GM18909 (cell line): ENCODE measurements around the gene SEMA6A.
"Not testable (repeated sequence)": the region's sequence is repeated elsewhere in the genome, so short reads cannot be mapped to it uniquely, and the experiment has no call there.

Experiments used
- ATAC-seq: cut with Tn5 transposase; IDR thresholded peaks from one replicate; pipeline ENCODE4 v1.9.1; 2021; ENCODE audit warnings: mild to moderate bottlenecking; ENCODE audit not compliant: unreplicated experiment, poor library complexity

SEMA6A gene

DNA sequence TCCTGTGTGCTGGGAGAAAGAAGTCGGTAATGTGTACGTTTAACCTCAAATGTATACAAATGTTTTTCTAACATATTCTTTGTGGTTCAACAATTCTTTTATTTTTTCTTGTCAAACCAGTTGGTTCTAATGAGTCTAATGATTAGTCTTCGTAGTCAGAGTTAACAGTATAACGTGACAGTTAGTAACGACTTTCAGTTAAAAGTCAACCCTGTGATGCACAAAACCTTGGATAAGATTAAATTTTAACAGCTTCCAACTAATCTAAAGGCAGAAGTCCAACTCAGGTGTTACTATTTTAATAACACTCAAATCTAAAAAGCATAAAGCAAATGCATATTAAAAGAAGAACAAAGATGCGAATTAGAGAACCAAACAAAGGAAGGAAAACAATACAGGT lies 47.0 kb downstream of the SEMA6A start:
- ATAC-seq = no peak

DNA sequence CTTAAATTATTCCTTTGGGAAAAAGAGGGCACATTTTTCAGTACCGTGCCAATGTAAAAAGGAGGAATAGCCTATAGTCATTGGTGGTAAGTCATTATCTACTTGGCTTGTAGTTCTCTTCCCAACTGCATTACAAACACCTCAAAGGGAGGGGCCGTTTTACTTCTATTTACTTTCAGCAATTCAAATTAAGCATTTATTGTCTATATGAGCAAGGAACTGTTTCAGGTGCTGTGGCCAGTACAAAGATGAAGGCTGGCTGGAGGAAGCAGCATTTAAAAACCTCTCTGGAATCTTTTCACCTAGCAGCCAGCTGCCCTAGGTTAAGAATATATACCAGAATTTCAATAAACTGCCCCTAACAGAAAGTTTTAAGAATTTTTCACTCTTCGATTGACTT lies 48.9 kb downstream of the SEMA6A start:
- ATAC-seq = no peak

DNA sequence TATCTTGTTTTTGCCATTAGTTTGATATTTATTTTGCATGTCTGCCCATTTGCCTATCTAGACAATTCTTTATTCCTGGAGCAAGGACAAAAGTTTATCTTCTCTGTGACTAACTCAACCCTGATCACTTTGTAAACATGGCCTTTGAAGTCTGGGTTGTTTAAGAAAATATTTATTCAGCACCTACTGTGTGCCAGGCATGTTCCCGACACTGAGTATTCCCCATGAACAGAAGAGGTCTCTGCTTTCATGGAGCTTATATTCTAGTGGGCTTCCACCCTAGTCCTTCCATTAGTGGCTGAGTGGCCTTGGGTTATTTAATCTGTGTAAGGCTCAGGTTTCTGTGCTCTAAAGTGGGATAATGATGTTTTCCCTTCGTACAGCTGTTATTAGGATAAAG lies 49.7 kb downstream of the SEMA6A start:
- ATAC-seq = no peak

DNA sequence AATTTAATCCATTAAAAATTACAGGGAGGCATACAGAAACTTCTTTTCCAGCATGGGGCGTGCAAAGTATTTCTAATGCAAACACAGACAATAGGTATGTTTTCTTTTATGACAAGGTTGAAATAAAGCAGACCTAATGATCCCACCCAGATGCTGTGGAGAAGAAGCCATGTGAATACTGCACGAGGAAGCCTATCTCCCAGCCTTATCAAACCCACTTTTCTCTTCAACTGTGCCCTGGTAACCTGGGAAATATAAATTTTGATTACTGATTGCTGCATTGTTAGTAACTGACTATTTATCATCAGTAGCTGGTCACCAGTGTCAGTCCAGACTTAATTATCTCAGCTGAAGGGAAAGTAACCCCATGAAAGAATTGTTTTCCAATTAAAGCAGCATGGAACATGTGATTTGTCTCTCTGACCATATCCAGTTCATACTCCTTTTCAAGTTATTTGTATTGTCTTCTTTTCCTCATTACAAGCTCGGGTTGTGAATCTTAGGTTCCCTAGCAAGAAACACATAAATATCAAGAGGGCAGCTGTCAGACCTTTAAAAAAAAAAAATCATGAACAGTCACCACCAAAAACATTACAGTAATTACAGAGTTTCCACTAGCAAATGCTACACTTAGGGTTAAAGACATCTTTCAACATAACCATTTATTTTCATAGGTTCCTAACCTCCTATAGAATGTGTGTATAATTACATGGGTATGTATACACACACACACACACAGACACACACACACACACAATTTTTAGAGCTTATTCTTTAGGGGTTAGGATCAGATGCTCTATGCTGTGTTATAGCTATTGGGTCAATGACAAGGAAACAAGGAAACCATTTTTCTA lies 50.3 kb downstream of the SEMA6A start:
- no peak for ATAC-seq

DNA sequence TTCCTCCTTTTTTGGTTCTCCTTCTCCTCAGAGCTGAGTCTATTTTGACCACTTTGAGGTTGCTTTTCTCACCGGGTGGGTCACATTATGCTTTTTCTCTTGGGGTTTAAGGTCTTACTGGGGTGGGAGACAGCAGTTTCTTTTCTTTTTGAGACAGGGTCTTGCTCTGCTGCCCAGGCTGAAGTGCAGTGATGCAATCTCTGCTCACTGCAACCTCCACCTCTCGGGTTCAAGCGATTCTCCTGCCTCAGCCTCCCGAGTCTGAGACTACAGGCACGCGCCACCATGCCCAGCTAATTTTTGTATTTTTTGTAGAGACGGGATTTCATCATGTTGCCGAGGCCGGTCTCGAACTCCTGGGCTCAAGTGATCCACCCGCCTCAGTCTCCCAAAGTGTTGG lies 51.4 kb downstream of the SEMA6A start:
- not testable (repeated sequence) for ATAC-seq

DNA sequence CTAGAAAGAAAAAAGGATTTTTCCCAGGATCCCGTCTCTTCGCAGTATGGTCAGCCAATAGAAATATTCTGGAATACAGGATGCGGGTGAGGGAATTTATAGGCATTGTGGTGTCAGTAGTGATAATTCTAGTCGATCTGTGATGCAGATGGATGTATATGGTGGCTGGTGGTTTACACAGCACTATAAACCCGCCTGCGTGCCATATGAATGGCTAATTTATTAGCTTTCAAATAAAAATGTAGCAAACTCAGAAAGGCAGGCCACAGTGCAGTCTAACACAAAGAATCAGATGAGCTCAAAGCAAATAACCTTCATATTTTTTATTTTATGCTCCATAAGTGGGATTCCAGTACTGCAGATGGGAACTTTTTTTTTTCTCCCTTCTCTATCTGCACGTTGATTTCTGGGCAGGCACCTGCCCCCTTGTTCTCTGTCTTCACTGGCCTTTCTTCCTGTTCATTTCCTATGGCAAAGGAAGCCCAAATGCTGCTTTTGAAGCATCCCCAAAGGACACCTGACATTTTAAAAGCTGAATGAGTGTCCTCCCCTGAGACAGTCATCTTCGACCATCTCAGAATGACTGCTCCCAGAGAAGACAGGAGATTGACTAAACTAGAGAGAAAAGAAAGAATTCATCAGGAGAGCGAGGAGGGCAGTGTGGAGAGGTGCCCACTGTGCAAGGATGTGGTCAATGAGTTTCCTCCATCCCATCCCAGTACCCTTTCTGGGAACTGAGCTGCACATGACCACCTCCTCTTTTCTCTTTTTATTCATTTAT lies 52.1 kb downstream of the SEMA6A start:
- ATAC-seq = no peak

DNA sequence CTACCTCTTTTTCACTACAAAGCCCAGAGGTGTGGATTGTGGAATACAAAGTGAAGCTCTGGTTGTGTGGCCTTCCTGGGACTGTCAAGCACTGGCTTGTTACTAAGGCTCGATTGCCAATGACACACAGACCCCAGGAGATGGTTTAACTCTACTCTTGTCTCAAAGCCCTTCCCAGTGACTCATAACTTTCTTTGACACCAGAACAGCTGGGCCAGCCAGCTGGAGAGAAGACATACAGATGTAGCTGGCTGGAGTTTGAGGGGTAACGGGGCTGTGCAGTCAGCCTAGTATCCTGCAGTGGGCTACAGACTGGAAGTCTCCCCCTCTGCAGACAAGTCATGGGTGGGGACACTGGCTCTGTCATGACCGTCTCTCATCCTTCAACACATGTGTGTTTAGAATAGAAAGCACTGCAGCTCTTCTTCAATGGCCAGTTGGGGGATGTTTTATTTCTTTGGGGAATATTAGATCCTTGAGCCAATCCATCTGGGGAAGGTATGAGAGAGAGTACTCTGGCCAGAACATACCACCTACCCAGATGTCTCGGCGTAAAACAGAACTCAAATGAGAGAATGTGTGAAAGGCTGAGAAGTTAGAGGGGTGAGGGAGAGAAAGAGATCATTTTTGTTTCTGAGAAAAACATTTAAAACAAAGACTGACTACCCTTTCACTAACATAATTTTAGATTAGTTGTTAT lies 53.3 kb downstream of the SEMA6A start:
- peak; percentile 61 for ATAC-seq

DNA sequence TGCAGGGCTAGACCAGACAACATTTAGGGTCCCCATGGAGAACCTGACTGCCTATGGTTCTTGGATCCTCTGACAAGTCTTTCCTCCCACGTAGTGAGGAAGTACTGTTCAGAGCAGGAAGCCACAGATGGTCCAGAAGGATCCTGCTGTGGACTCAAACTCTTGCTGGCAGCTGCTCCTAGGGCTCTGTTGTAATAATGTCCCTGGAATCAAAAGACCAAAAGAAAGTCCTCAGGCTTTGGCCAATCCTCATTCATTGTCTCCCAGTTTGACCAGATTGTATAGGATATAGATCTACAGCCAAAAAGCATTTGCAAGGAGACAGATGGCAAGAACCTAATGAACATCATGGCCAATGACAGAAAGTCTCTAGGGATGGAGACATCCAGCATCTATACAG lies 53.9 kb downstream of the SEMA6A start:
- peak; percentile 13 for ATAC-seq

DNA sequence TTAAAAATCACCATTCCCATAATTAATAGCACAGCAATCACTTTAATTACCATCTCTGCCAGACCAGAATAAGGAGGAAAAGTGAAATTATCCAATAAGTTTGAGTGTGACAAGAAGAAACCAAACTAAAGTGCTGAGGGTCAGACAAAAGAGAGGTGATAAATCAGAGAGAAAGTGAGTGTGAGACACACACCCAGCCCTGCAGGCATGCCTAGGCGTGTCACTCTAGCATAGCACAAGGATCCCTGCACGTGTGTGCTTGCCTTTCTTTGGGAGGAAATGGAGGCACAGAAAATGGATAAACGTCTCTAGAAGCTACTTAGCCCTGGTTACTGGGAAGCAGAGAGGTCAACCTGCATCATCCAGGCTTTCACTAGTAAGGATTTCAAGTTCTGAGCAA lies 56.2 kb downstream of the SEMA6A start:
- no peak for ATAC-seq

DNA sequence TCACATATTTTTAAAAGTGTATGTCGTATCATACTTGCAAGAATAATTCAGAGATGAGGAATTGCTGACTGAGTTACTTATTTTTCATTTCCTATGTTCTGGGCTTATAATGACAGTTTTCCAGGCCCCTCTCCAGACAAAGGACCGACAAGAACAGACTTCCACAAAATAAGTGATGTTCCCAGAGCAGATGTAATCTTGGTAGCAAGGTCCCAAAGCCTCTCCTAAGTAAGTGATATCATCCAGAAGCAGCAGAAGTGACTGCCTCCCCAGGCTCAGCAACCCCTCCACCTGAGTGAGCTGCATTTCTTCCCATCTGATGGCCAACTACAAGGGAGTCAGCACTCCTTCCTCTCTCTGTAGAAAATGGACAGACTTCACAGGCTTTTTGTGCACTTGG lies 57.1 kb downstream of the SEMA6A start:
- no peak for ATAC-seq

DNA sequence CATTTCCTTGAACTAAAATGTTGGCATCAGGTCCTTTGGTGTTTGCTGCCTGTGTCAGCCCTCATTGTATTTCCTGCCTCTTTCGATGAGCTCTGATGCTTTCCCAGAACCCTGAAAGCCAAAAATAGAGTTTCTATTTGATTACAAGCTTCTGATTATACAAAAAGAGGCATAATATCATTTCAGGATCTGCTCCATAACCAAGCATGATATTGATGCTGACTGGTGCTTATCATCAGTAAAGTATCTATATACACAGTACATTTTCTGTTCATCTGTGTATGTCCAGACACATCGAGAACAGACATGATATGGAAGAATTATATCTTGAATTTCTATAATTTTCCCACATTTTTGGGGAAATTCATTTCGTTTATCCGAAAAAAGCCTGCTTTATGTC lies 58.6 kb downstream of the SEMA6A start:
- ATAC-seq = no peak

DNA sequence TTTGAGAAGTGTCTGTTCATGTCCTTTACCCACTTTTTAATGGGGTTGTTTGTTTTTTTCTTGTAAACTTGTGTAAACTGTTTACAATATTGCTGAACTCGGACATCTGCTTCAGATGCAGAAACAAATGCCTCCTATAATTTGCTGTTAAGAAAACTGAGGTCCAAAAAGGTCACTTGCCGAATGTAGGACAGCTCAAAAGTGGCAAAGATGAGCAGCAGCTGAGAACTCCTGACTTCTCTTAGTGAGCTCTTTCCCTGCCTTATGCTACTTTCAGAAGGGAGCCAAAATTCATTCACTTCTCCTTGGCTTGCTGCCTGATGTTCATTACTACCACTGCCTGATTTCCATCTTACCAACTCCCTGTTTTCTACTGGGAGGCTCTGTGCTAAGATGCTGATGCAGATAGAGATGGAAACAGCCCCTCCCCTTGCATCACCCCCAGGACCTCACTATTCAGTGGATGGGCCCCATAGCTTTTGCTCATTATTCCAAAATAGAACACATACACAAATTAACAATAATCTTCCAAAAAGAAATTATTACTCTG lies 60.1 kb downstream of the SEMA6A start:
- ATAC-seq = no peak

DNA sequence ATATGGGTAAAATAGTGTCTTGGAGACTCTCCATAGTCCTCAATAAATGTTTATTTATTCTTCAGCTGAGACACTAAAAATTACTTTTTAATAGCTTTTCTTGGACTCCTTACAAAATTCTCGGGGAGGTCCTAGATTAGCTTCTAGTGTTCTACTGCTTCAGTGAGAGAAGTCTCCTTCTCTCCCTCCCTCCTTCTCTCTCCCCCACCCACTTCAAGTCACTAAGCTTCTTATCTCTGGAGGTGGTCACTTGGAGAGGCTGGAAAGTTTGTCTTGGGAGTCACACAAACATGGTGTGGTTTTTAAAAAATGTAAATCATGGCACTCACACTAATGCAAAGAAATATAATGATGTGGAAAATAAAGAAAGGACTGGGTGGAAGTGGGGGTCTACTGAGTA lies 64.1 kb downstream of the SEMA6A start:
- no peak for ATAC-seq

DNA sequence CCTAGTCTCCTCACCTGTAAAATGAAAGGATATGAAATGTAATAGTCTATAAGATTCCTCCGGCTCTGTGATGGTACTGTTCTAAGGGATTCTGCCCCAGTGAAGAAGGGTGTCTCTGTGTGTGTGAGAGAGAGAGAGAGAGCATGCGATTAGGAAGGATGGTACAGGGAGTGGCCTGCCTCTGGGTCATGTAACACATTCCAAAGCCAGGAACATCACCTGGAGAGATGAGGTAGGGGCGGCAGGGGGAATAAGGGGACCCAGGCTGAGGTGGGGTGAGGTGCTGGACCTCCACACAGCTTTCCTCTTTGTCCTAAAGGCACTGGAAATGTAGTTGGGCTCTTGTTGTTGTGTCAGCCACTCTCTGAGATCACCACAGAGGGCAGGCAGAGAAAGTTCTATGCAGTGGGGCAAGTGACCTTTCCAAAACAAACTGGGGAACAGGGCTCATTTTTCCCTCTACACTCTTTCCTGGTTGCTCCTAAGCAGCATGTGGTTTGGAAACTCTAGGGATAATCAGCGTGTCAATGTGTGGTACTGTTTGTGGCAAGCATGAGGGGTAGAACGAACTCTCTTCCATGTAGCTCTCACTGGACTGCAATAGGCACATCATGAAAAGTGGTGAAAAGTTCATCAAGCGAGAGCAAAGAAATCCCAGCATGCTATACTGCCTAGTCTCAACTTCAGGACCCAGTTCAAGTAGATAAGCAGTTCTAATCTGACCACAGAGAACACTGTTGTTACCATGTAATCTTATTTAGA lies 65.0 kb downstream of the SEMA6A start:
- no peak for ATAC-seq

DNA sequence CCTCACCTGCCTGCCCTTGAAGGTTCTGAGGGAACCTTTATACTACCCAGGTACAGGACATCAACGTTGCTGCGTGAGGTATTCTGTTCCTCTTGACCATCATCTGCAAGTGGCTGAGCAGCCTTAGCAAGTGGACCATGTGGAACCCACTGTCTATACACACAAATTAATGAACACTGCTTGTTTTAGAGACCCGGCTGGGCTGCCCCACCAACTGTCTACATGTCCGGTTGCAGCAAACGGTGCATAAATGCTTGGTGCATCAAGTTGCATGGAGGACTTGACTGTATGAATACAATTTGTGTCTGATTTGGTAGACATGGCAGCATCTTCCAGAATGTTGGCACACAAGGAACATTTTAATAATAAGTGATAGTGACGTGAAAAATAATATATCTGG lies 65.8 kb downstream of the SEMA6A start:
- ATAC-seq = no peak

DNA sequence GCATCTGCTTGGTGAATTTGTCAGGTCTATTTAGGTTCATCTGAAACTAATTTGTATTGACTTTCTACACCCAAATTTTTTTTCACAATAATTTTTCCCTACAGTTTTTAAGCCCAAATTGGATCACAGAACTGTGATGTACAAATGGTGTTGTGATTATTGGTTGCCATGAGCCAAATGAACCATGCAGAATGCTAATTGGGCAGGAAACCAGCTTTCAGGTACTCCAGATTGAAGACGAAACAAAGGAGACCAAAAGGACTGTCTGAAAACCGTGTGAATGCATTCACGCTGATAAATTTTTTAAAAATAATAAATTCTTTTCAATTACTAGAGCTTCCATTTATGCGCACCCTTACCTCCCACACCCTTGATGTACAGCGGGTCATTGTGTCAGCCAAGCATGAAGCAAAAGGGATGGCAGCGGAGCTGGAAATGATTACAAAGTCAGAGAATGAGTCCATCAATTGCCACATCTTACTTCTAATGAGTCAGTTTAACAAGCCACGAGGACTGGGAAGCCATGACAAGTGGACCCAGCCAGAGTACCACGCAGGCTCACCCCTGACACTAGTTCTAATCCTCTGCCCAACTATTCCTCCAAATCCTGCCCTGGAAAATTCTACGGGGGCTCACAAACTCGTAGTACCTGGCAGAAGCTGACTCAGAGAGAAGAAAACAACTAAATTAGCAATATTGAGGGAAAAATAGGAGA lies 66.5 kb downstream of the SEMA6A start:
- no peak for ATAC-seq

DNA sequence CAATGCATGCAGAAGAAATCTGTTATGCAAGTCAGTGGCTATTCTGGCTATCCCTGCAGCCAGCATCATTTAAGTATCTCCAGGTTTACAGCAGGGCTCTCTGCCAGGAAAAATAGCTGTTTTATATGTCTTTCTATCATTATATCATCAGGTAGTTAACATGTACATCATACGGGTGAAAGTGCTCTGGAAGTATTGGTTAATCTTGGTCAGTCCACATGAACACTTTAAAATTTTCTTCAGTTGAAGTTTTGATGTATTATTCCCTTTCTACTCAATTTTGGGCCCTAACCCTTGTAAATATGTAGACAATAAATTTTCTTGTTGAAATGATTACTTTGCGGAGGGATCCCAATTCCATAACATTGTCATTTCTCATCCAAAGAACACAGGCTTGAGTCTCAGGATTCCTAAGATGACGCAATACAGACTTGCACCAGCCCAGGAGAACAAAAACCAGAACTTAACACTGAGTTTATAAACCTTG lies 67.5 kb downstream of the SEMA6A start:
- no peak for ATAC-seq

DNA sequence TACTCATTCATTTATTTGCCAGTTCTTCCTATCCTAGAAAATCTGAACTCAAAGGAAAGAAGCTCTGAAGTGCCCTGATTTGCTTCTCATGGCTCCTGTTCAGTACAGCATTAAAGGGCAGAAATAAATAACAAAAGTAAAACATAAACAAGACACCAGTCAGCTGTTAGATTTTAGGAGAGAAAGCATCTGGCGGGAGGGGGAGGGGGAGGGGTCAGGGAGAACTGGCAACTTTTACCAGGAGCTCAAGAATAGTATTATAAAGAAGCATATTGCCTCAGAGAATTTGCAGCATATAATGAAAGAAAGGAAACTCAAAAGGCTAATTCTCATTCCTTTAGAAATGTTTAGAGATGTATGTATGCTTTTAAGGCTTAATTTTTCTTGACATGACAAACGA lies 68.1 kb downstream of the SEMA6A start:
- ATAC-seq = no peak

DNA sequence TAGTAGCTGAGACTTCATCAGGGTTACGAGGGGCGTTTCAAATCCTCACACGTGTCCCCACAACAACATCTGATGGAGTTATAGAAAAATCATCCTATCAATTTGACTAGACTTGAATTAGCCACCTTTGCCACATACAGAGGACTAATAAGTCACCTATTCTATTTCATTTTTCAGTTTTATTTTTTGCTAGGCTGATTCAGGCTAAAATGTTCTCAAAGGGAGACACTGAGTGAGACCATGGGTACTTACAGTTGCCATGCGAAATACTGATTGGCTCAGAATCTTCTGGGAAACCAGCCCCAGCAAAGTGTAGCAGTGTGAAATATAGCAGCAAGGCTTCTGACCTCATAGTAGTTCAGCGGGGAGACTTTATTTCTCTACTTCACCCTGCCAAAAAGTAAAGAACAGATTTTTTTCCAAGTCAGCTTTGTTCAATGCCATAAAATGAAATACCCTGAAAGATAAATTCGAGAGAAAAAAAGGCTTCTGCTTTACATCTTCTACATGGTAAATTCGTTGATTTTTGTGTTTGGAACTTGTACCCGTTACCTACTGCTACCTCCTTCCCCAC lies 69.9 kb downstream of the SEMA6A start:
- ATAC-seq = no peak
